ENCODE results near the gene GTF3C4.

DNA sequence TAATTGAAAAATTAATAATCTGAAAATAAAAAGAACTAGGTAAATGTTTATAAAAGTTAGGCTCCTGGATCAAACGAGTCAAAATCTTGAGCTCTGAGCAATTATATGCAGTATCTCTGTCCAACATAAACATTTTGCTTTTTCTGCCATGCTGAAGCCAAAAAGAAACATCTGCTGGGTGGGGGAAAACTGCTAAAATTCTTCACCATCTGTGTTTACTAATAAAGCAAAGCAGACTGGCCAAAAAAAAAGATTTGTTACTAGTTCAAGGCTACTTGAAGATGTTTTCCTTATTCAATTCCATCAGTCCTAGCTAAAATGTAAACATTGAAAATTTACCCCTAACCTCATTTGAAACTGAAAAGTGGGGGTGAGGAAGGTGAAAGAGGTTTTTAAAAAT lies 29.7 kb downstream of the GTF3C4 start:
- TF ChIP-seq CTCF (IDR thresholded peaks at IDR 0.05; ENCODE audit: insufficient read depth, low read length) = no peak
- no peak for TF ChIP-seq POLR2AphosphoS5 (IDR thresholded peaks at IDR 0.05; ENCODE audit: low read depth)
- TF ChIP-seq SPI1 (IDR thresholded peaks at IDR 0.05; ENCODE audit: borderline replicate concordance, low read depth) = no peak
- no peak for TF ChIP-seq REST (IDR thresholded peaks at IDR 0.05; ENCODE audit: insufficient replicate concordance, low read depth)

All from HL-60 (cell line).